HFFc6 (cell line): Measurements from ENCODE around the gene FAM20C. TPM values are rescaled to one million over a fixed set of nuclear protein-coding genes. Genes with fewer than 3 reads are reported as not detected.

Experiments used
- DNase-seq: peaks from one replicate; pipeline ENCODE4 v3.0.0-alpha.2; 2018
- H3K27ac Mint-ChIP-seq: 2 replicates; pipeline ENCODE4 v1.8.0; 2020; ENCODE audit warnings: mild to moderate bottlenecking, mixed read lengths
- H3K27me3 Mint-ChIP-seq: 2 replicates; pipeline ENCODE4 v1.8.0; 2021; ENCODE audit warnings: mild to moderate bottlenecking, moderate library complexity, mixed read lengths; ENCODE audit not compliant: insufficient read depth
- H3K36me3 Mint-ChIP-seq: 2 replicates; pipeline ENCODE4 v1.8.0; 2021; ENCODE audit warnings: low read depth, mixed read lengths
- H3K4me1 Mint-ChIP-seq: 2 replicates; pipeline ENCODE4 v1.8.0; 2020; ENCODE audit warnings: low read depth, mixed read lengths
- H3K4me3 Mint-ChIP-seq: 2 replicates; pipeline ENCODE4 v1.8.0; 2020; ENCODE audit warnings: mild to moderate bottlenecking, moderate library complexity, mixed read lengths
- H3K9me3 Mint-ChIP-seq: 2 replicates; pipeline ENCODE4 v1.8.0; 2020; ENCODE audit warnings: mild to moderate bottlenecking, mixed read lengths
- total RNA-seq, 6 experiments: library from RNA; stranded (reverse); fragmentation: NEBNext Ultra II Directional; extraction: Animal tissue kit (Norgen Biotek cat#: 25700); gene quantifications; 2 replicates in 1 of 6; 3 replicates in 5 of 6; pipeline ENCODE4 v1.2.3, GENCODE V29; 2021
- TF ChIP-seq, protein P1 (sequence below): fragments of 200-600 bp; sonication (generic); IDR thresholded peaks from 2 replicates; pipeline ENCODE4 v1.5.0; 2021; ENCODE audit warnings: antibody characterized with exemption, mild to moderate bottlenecking

Gene FAM20C
- total RNA-seq, 6 experiments from 2014 or later: 22.2 to 31.1 (median 23.2) TPM

GRCh38 chr7:175955-176354 is 16.4 kb upstream of the FAM20C start:
- no peak for DNase-seq
- Mint-ChIP-seq H3K4me3 (no peak overlapping the region), H3K4me1 (no peaks in the 10 kb centered on the region), H3K9me3 (no peaks in the 10 kb centered on the region), H3K36me3 (no peaks in the 10 kb centered on the region), H3K27me3 (peaks cover 42% of the 10 kb centered on the region), H3K27ac (no peak overlapping the region)
- TF ChIP-seq, protein P1, sequence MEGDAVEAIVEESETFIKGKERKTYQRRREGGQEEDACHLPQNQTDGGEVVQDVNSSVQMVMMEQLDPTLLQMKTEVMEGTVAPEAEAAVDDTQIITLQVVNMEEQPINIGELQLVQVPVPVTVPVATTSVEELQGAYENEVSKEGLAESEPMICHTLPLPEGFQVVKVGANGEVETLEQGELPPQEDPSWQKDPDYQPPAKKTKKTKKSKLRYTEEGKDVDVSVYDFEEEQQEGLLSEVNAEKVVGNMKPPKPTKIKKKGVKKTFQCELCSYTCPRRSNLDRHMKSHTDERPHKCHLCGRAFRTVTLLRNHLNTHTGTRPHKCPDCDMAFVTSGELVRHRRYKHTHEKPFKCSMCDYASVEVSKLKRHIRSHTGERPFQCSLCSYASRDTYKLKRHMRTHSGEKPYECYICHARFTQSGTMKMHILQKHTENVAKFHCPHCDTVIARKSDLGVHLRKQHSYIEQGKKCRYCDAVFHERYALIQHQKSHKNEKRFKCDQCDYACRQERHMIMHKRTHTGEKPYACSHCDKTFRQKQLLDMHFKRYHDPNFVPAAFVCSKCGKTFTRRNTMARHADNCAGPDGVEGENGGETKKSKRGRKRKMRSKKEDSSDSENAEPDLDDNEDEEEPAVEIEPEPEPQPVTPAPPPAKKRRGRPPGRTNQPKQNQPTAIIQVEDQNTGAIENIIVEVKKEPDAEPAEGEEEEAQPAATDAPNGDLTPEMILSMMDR: no peak

GRCh38 chr7:176381-176780 is 16.0 kb upstream of the FAM20C start:
- H3K27me3 Mint-ChIP-seq: peaks cover 46% of the 10 kb centered on the region
- no peak for DNase-seq
- TF ChIP-seq, protein P1: no peak
- no peak overlapping the region for H3K4me3 Mint-ChIP-seq
- H3K36me3 Mint-ChIP-seq: no peaks in the 10 kb centered on the region
- H3K9me3 Mint-ChIP-seq: no peaks in the 10 kb centered on the region
- no peak overlapping the region for H3K27ac Mint-ChIP-seq
- H3K4me1 Mint-ChIP-seq: no peaks in the 10 kb centered on the region

- H3K4me1 Mint-ChIP-seq: no peaks in the 10 kb centered on the region
- no peaks in the 10 kb centered on the region for H3K36me3 Mint-ChIP-seq
- H3K27ac Mint-ChIP-seq: no peak overlapping the region
- TF ChIP-seq, protein P1: no peak
- H3K27me3 Mint-ChIP-seq: peaks cover 44% of the 10 kb centered on the region
- no peaks in the 10 kb centered on the region for H3K9me3 Mint-ChIP-seq
- no peak overlapping the region for H3K4me3 Mint-ChIP-seq
- no peak for DNase-seq
These were observed 15.4 kb upstream of the FAM20C start for GRCh38 chr7:176786-177459.

GRCh38 chr7:178444-178843 is 13.9 kb upstream of the FAM20C start:
- H3K36me3 Mint-ChIP-seq: no peaks in the 10 kb centered on the region
- H3K9me3 Mint-ChIP-seq: no peaks in the 10 kb centered on the region
- H3K27ac Mint-ChIP-seq: no peak overlapping the region
- no peaks in the 10 kb centered on the region for H3K4me1 Mint-ChIP-seq
- DNase-seq: no peak
- TF ChIP-seq, protein P1: no peak
- H3K27me3 Mint-ChIP-seq: peaks cover 44% of the 10 kb centered on the region
- H3K4me3 Mint-ChIP-seq: no peak overlapping the region

GRCh38 chr7:179209-179681 is 13.1 kb upstream of the FAM20C start:
- Mint-ChIP-seq H3K4me1 (no peaks in the 10 kb centered on the region), H3K27me3 (peaks cover 52% of the 10 kb centered on the region), H3K36me3 (no peaks in the 10 kb centered on the region), H3K4me3 (no peak overlapping the region), H3K27ac (no peak overlapping the region), H3K9me3 (no peaks in the 10 kb centered on the region)
- DNase-seq: no peak
- TF ChIP-seq, protein P1: no peak
